CD14-positive monocyte (primary cell): ENCODE data around the gene LRRC4B. TPM values are rescaled to one million over a fixed set of nuclear protein-coding genes. Genes with fewer than 3 reads are reported as not detected.

Source experiments
- DNase-seq, 3 donors: peaks; one replicate each; pipeline ENCODE4 v3.0.0-alpha.2; 2011 to 2022
- H2AFZ ChIP-seq: 2 replicates; pipeline ENCODE4 v1.6.0; 2012; ENCODE audit warnings: mild to moderate bottlenecking, low read depth, low read length, inconsistent platforms; ENCODE audit not compliant: insufficient read depth, poor library complexity, severe bottlenecking
- H3K27ac ChIP-seq, 2 donors: 1 replicate in 1 of 2; 2 replicates in 1 of 2; pipeline ENCODE4 v1.5.1; 2012 to 2013; ENCODE audit warnings: low read length in 2 of 2, control low read depth in 1 of 2, inconsistent platforms in 1 of 2, low read depth in 1 of 2, mild to moderate bottlenecking in 1 of 2
- H3K27me3 ChIP-seq, 2 donors: one replicate each; pipeline versions ENCODE4 v1.6.0 to v1.6.1; 2011 to 2013; ENCODE audit warnings: low read length in 2 of 2; ENCODE audit not compliant: control insufficient read depth in 2 of 2, insufficient read depth in 2 of 2
- H3K36me3 ChIP-seq, 2 donors: replicated peaks in 1 of 2; 1 replicate in 1 of 2; 2 replicates in 1 of 2; pipeline versions ENCODE4 v1.5.1 to v1.6.1; 2012 to 2013; ENCODE audit warnings: low read length in 2 of 2, control low read depth in 1 of 2, inconsistent platforms in 1 of 2, mild to moderate bottlenecking in 1 of 2; ENCODE audit not compliant: insufficient read depth in 2 of 2, control insufficient read depth in 1 of 2
- H3K4me1 ChIP-seq, 2 donors: 1 replicate in 1 of 2; 2 replicates in 1 of 2; pipeline versions ENCODE4 v1.5.1 to v1.6.1; 2012 to 2013; ENCODE audit warnings: low read length in 2 of 2, control low read depth in 1 of 2, inconsistent platforms in 1 of 2, mild to moderate bottlenecking in 1 of 2, moderate library complexity in 1 of 2; ENCODE audit not compliant: insufficient read depth in 2 of 2, control insufficient read depth in 1 of 2
- H3K4me2 ChIP-seq: replicated peaks from 2 replicates; pipeline ENCODE3; 2012; ENCODE audit warnings: low read length, moderate library complexity, mild to moderate bottlenecking; ENCODE audit not compliant: poor library complexity, severe bottlenecking; ENCODE audit errors: extremely low read depth
- H3K4me3 ChIP-seq, 3 experiments: fragments of 200-600 bp in 1 of 3; sonication (generic) in 1 of 3; replicated peaks in 1 of 3; 1 replicate in 2 of 3; 2 replicates in 1 of 3; pipeline ENCODE4 v1.5.1; 2011 to 2013; ENCODE audit warnings: low read length in 3 of 3, mild to moderate bottlenecking in 3 of 3, control low read depth in 2 of 3, low read depth in 2 of 3, inconsistent platforms in 1 of 3, moderate library complexity in 1 of 3
- H3K79me2 ChIP-seq: 2 replicates; pipeline ENCODE4 v1.6.0; 2012; ENCODE audit warnings: mild to moderate bottlenecking, control low read depth, inconsistent platforms, low read length, moderate library complexity; ENCODE audit not compliant: insufficient read depth
- H3K9ac ChIP-seq: 2 replicates; pipeline ENCODE4 v1.6.0; 2017; ENCODE audit warnings: low read length, mild to moderate bottlenecking; ENCODE audit not compliant: insufficient read depth, poor library complexity, severe bottlenecking
- H3K9me3 ChIP-seq, 2 donors: replicated peaks in 1 of 2; 1 replicate in 1 of 2; 2 replicates in 1 of 2; pipeline versions ENCODE4 v1.5.1 to v1.6.1; 2012 to 2013; ENCODE audit warnings: low read length in 2 of 2, control low read depth in 1 of 2; ENCODE audit not compliant: control insufficient read depth in 1 of 2, insufficient read depth in 1 of 2
- H4K20me1 ChIP-seq: 2 replicates; pipeline ENCODE4 v1.6.0; 2012; ENCODE audit warnings: mild to moderate bottlenecking, low read length, control low read depth, moderate library complexity; ENCODE audit not compliant: insufficient read depth
- H3K27ac Mint-ChIP-seq, 7 donors: one replicate each; pipeline ENCODE4 v1.8.0; 2020; ENCODE audit warnings: mild to moderate bottlenecking in 7 of 7, mixed read lengths in 7 of 7, moderate library complexity in 6 of 7, inconsistent platforms in 2 of 7
- H3K27me3 Mint-ChIP-seq, 3 donors: one replicate each; pipeline ENCODE4 v1.8.0; 2021 to 2022; ENCODE audit warnings: low read depth in 3 of 3, mild to moderate bottlenecking in 3 of 3, mixed read lengths in 3 of 3, moderate library complexity in 3 of 3, inconsistent platforms in 1 of 3
- H3K36me3 Mint-ChIP-seq, 2 donors: one replicate each; pipeline ENCODE4 v1.8.0; 2020; ENCODE audit warnings: mixed read lengths in 2 of 2, inconsistent platforms in 1 of 2, mild to moderate bottlenecking in 1 of 2
- H3K4me1 Mint-ChIP-seq: one replicate; pipeline ENCODE4 v1.8.0; 2020; ENCODE audit warnings: mild to moderate bottlenecking, mixed read lengths
- H3K4me3 Mint-ChIP-seq, 2 donors: one replicate each; pipeline ENCODE4 v1.8.0; 2020; ENCODE audit warnings: mild to moderate bottlenecking in 2 of 2, mixed read lengths in 2 of 2, moderate library complexity in 1 of 2
- H3K9me3 Mint-ChIP-seq, 7 donors: one replicate each; pipeline ENCODE4 v1.8.0; 2020 to 2022; ENCODE audit warnings: mixed read lengths in 7 of 7, mild to moderate bottlenecking in 6 of 7, moderate library complexity in 6 of 7, inconsistent platforms in 2 of 7
- CTCF ChIP-seq: fragments of 200-600 bp; IDR thresholded peaks from one replicate; pipeline ENCODE4 v1.8.0; 2022; ENCODE audit warnings: antibody characterized with exemption, mild to moderate bottlenecking
- WGBS: methylation state at CpG from one replicate; pipeline ENCODE4 v1.1.5; 2013; ENCODE audit warnings: missing lambda C conversion rate; ENCODE audit not compliant: insufficient coverage; 5-methylcytosine and 5-hydroxymethylcytosine counted together
- intact Hi-C, 2 donors: fragments of 100-400 bp; cut with micrococcal nuclease; formaldehyde crosslinking; loops; one replicate each; pipeline versions ENCODE4 v1.15.0 to v1.15.1; 2023
- polyA plus RNA-seq, 3 donors: library from polyadenylated mRNA; depleted of rRNA in 1 of 3; unstranded in 2 of 3; stranded (reverse) in 1 of 3; fragments of 300-500 nt in 2 of 3; fragments of >200 nt in 1 of 3; fragmentation: Illumina TruSeq in 2 of 3; gene quantifications; 1 replicate in 2 of 3; 2 replicates in 1 of 3; pipeline ENCODE4 v1.2.3, GENCODE V29; 2012 to 2021

LRRC4B gene
- polyA plus RNA-seq, 3 donors, result not detected

GRCh38 chr19:50573741-50574461 is 5.7 kb upstream of the LRRC4B start:
- Mint-ChIP-seq H3K4me3 (no peak overlapping the region), H3K27me3 (peaks cover 18 to 31% (median 21%) of the 10 kb centered on the region in 3 donors), H3K9me3 (peaks cover 0 to 4% (median 0%) of the 10 kb centered on the region in 7 donors), H3K4me1 (no peaks in the 10 kb centered on the region), H3K36me3 (no peaks in the 10 kb centered on the region), H3K27ac (no peak overlapping the region)
- H3K79me2 ChIP-seq, result no peaks in the 10 kb centered on the region
- H3K9me3 ChIP-seq, result no peaks in the 10 kb centered on the region
- no peaks in the 10 kb centered on the region for H3K36me3 ChIP-seq
- peaks cover 0 to 12% of the 10 kb centered on the region in 2 donors for H3K27me3 ChIP-seq
- intact Hi-C loops, result no loop called here
- 92% methylated on average over 2 of the region's 13 CpGs for WGBS
- no peak overlapping the region for H3K9ac ChIP-seq
- H3K27ac ChIP-seq, result no peak overlapping the region
- H3K4me1 ChIP-seq, result no peaks in the 10 kb centered on the region
- H3K4me3 ChIP-seq, result no peak overlapping the region
- no peak overlapping the region for H3K4me2 ChIP-seq
- no peaks in the 10 kb centered on the region for H4K20me1 ChIP-seq
- no peak for TF ChIP-seq CTCF
- no peak for DNase-seq
- no peak overlapping the region for H2AFZ ChIP-seq

GRCh38 chr19:50570997-50571396 is 2.8 kb upstream of the LRRC4B start:
- no peaks in the 10 kb centered on the region for H3K36me3 Mint-ChIP-seq
- DNase-seq, result no peak
- intact Hi-C loops, result no loop called here
- H2AFZ ChIP-seq, result no peak overlapping the region
- no peak for TF ChIP-seq CTCF
- no peaks in the 10 kb centered on the region for H3K79me2 ChIP-seq
- H4K20me1 ChIP-seq, result no peaks in the 10 kb centered on the region
- no peak overlapping the region for H3K4me3 ChIP-seq
- no peak overlapping the region for H3K4me2 ChIP-seq
- peaks cover 12 to 31% of the 10 kb centered on the region in 2 donors for H3K27me3 ChIP-seq
- peaks cover 0 to 11% (median 0%) of the 10 kb centered on the region in 7 donors for H3K9me3 Mint-ChIP-seq
- H3K4me1 ChIP-seq, result no peaks in the 10 kb centered on the region
- no peaks in the 10 kb centered on the region for H3K4me1 Mint-ChIP-seq
- H3K36me3 ChIP-seq, result no peaks in the 10 kb centered on the region
- no peak overlapping the region for H3K4me3 Mint-ChIP-seq
- H3K9ac ChIP-seq, result no peak overlapping the region
- no peak overlapping the region for H3K27ac ChIP-seq
- no peak overlapping the region for H3K27ac Mint-ChIP-seq
- WGBS, result 91% methylated on average over 5 of the region's 11 CpGs
- H3K9me3 ChIP-seq, result no peaks in the 10 kb centered on the region
- peaks cover 34 to 54% (median 40%) of the 10 kb centered on the region in 3 donors for H3K27me3 Mint-ChIP-seq
